Vagina (tissue), 2 donors: ENCODE measurements around the gene ARPC3.

ENCODE experiments used
- POLR2A ChIP-seq, 2 donors: fragments of 450-650 bp; IDR thresholded peaks; one replicate each; pipeline ENCODE4 v1.6.1; 2017; ENCODE audit warnings: antibody characterized with exemption in 2 of 2, mild to moderate bottlenecking in 2 of 2, moderate library complexity in 2 of 2
- TF ChIP-seq, protein P1 (sequence below), 3 experiments: fragments of 450-650 bp in 2 of 3; fragments of 200-600 bp in 1 of 3; sonication (generic) in 1 of 3; IDR thresholded peaks; one replicate each; pipeline ENCODE4 v1.5.1; 2017 to 2019; ENCODE audit warnings: antibody characterized with exemption in 3 of 3, mild to moderate bottlenecking in 2 of 3, moderate library complexity in 2 of 3

DNA sequence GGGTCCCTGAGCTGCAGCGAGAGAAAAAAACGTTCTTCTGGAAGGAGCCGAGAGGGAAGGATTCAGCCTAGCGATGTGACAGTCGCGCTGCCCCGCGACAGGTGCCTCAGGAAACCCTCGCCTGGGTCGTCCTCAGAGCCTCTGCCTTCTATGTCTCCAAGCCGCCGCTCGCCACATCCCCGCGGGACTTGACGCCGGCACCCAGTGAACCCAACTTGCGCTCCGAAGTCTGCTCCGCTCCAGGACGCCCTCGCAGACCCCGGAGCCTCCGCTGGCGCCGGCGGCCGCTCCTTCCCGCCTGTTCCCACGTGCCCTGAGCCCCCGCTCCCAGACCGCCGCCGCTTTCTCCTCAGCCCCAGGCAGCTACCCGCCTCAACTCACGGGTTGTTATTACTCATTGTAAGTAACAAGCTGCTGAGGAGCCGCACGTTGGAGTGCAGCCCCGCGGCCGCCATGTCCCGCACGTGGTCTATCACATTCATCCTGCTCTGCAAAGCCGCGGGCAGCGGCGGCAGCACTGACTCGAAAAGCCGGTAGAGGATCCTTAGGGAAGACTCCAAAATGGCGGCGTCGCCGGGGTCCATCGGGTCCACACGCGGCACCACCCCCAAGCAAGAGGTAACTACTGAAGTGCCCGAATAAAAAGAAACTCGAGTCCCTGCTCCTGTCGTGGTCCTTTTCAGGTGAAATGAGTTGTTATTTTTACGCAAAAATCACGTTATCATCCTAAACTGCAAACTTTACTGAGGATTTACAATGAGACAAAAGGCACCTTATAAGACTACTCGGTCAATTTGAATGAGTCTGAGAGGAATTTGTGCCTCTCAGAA is 46.8 kb downstream of the ARPC3 start, which contains the start of gene ANAPC7:
- TF ChIP-seq, protein P1, sequence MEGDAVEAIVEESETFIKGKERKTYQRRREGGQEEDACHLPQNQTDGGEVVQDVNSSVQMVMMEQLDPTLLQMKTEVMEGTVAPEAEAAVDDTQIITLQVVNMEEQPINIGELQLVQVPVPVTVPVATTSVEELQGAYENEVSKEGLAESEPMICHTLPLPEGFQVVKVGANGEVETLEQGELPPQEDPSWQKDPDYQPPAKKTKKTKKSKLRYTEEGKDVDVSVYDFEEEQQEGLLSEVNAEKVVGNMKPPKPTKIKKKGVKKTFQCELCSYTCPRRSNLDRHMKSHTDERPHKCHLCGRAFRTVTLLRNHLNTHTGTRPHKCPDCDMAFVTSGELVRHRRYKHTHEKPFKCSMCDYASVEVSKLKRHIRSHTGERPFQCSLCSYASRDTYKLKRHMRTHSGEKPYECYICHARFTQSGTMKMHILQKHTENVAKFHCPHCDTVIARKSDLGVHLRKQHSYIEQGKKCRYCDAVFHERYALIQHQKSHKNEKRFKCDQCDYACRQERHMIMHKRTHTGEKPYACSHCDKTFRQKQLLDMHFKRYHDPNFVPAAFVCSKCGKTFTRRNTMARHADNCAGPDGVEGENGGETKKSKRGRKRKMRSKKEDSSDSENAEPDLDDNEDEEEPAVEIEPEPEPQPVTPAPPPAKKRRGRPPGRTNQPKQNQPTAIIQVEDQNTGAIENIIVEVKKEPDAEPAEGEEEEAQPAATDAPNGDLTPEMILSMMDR (IDR thresholded peaks at IDR 0.05): peak in 1 of 3 experiments; percentile 6
- TF ChIP-seq POLR2A (IDR thresholded peaks at IDR 0.05): no peak
